ENCODE measurements around the gene EEFSEC. TPM values are rescaled to one million over a fixed set of nuclear protein-coding genes. Genes with fewer than 3 reads are reported as not detected.

Gene EEFSEC
- total RNA-seq, 1 experiment from 2014 or later: 9.6 TPM

GRCh38 chr3:128226186-128226725 lies 73.0 kb downstream of the EEFSEC start:
- H3K4me1 ChIP-seq (ENCODE audit: insufficient read depth, low read length): no peaks in the 10 kb centered on the region
- ChIA-PET CTCF (no interaction called here), POLR2A (ENCODE audit: unreplicated experiment) (no interaction called here)
- no peaks in the 10 kb centered on the region for H3K27me3 ChIP-seq (ENCODE audit: low read length)
- ATAC-seq: no peak
- H3K36me3 ChIP-seq (ENCODE audit: low read depth, low read length): no peaks in the 10 kb centered on the region; the same call in 1 of the 2 replicates
- H3K9ac ChIP-seq (ENCODE audit: low read length): no peak overlapping the region
- H3F3A ChIP-seq (ENCODE audit: low read length, unreplicated experiment): no peaks in the 10 kb centered on the region
- H3K4me2 ChIP-seq (ENCODE audit: low read length): no peak overlapping the region
- intact Hi-C loops (cut with micrococcal nuclease): no loop called here
- no peak for DNase-seq
- H3K27ac ChIP-seq (ENCODE audit: low read length): no peak overlapping the region
- no peaks in the 10 kb centered on the region for H3K9me2 ChIP-seq (replicated peaks; ENCODE audit: low read length)
- H4K20me1 ChIP-seq (ENCODE audit: low read length): no peaks in the 10 kb centered on the region
- no peak overlapping the region for H2AFZ ChIP-seq (ENCODE audit: low read length)
- TF ChIP-seq EZH2 (IDR thresholded peaks at IDR 0.05; ENCODE audit: low read length, unreplicated experiment) (no peak), EZH2phosphoT487 (IDR thresholded peaks at IDR 0.05; ENCODE audit: borderline replicate concordance, low read length) (no peak)
- TF ChIP-seq, protein P1, sequence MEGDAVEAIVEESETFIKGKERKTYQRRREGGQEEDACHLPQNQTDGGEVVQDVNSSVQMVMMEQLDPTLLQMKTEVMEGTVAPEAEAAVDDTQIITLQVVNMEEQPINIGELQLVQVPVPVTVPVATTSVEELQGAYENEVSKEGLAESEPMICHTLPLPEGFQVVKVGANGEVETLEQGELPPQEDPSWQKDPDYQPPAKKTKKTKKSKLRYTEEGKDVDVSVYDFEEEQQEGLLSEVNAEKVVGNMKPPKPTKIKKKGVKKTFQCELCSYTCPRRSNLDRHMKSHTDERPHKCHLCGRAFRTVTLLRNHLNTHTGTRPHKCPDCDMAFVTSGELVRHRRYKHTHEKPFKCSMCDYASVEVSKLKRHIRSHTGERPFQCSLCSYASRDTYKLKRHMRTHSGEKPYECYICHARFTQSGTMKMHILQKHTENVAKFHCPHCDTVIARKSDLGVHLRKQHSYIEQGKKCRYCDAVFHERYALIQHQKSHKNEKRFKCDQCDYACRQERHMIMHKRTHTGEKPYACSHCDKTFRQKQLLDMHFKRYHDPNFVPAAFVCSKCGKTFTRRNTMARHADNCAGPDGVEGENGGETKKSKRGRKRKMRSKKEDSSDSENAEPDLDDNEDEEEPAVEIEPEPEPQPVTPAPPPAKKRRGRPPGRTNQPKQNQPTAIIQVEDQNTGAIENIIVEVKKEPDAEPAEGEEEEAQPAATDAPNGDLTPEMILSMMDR (conservative IDR thresholded peaks at IDR 0.05; ENCODE audit: low read depth, low read length): no peak
- no peak overlapping the region for H3K4me3 ChIP-seq (ENCODE audit: low read length)
- BruUV-seq (replicated peaks): no TSS peak
- H3K9me3 ChIP-seq (ENCODE audit: low read length): no peaks in the 10 kb centered on the region
- H3K79me2 ChIP-seq (ENCODE audit: low read length): no peaks in the 10 kb centered on the region

GRCh38 chr3:128226795-128227395 lies 73.6 kb downstream of the EEFSEC start:
- no peak overlapping the region for H2AFZ ChIP-seq (ENCODE audit: low read length)
- H3K4me1 ChIP-seq (ENCODE audit: insufficient read depth, low read length): no peaks in the 10 kb centered on the region
- TF ChIP-seq EZH2 (IDR thresholded peaks at IDR 0.05; ENCODE audit: low read length, unreplicated experiment) (no peak), EZH2phosphoT487 (IDR thresholded peaks at IDR 0.05; ENCODE audit: borderline replicate concordance, low read length) (no peak)
- TF ChIP-seq, protein P1 (conservative IDR thresholded peaks at IDR 0.05; ENCODE audit: low read depth, low read length): peak; percentile 66
- no peaks in the 10 kb centered on the region for H3K9me2 ChIP-seq (replicated peaks; ENCODE audit: low read length)
- no peaks in the 10 kb centered on the region for H3K27me3 ChIP-seq (ENCODE audit: low read length)
- no peak overlapping the region for H3K4me2 ChIP-seq (ENCODE audit: low read length)
- no peak overlapping the region for H3K4me3 ChIP-seq (ENCODE audit: low read length)
- ChIA-PET POLR2A (ENCODE audit: unreplicated experiment) (no interaction called here), CTCF (no interaction called here)
- no peaks in the 10 kb centered on the region; the same call in 1 of the 2 replicates for H3K36me3 ChIP-seq (ENCODE audit: low read depth, low read length)
- ATAC-seq (peak; percentile 43; the same call in 1 of the 2 replicates), DNase-seq (peak; percentile 39)
- no peaks in the 10 kb centered on the region for H3K79me2 ChIP-seq (ENCODE audit: low read length)
- no TSS peak for BruUV-seq (replicated peaks)
- no peaks in the 10 kb centered on the region for H4K20me1 ChIP-seq (ENCODE audit: low read length)
- no peak overlapping the region for H3K27ac ChIP-seq (ENCODE audit: low read length)
- no peaks in the 10 kb centered on the region for H3K9me3 ChIP-seq (ENCODE audit: low read length)
- intact Hi-C loops (cut with micrococcal nuclease): no loop called here
- H3F3A ChIP-seq (ENCODE audit: low read length, unreplicated experiment): no peaks in the 10 kb centered on the region
- no peak overlapping the region for H3K9ac ChIP-seq (ENCODE audit: low read length)

DNA sequence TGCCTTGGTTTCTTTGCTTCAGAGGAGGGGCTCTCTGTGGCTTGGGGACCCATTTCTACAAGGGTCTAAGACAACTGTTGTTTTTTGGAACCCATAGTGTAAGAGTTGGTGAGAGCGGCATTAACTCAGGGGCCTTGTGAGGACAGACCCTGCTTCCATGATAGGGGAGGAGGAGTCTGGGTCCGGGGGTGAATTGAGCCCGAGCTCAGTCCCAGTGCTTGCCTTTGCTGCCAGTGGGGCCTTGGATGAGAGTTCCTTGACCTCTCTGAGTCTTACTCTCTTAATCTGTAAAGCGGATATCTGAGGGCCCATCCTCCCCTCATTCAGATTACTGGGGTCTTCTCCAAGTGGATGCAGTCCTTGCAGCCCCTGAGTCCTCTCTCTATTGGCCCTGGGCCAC lies 74.2 kb downstream of the EEFSEC start:
- H3K27ac ChIP-seq (ENCODE audit: low read length): no peak overlapping the region
- no peaks in the 10 kb centered on the region for H4K20me1 ChIP-seq (ENCODE audit: low read length)
- no peaks in the 10 kb centered on the region for H3K9me3 ChIP-seq (ENCODE audit: low read length)
- POLR2A ChIA-PET (ENCODE audit: unreplicated experiment): no interaction called here
- no peak overlapping the region for H3K9ac ChIP-seq (ENCODE audit: low read length)
- no peaks in the 10 kb centered on the region for H3F3A ChIP-seq (ENCODE audit: low read length, unreplicated experiment)
- H3K27me3 ChIP-seq (ENCODE audit: low read length): no peaks in the 10 kb centered on the region
- H3K9me2 ChIP-seq (replicated peaks; ENCODE audit: low read length): no peaks in the 10 kb centered on the region
- BruUV-seq (replicated peaks): no TSS peak
- H3K4me3 ChIP-seq (ENCODE audit: low read length): no peak overlapping the region
- ATAC-seq (no peak), DNase-seq (no peak)
- TF ChIP-seq EZH2phosphoT487 (IDR thresholded peaks at IDR 0.05; ENCODE audit: borderline replicate concordance, low read length): no peak
- TF ChIP-seq, protein P1 (conservative IDR thresholded peaks at IDR 0.05; ENCODE audit: low read depth, low read length): no peak
- TF ChIP-seq EZH2 (IDR thresholded peaks at IDR 0.05; ENCODE audit: low read length, unreplicated experiment): no peak
- H3K4me2 ChIP-seq (ENCODE audit: low read length): no peak overlapping the region
- H3K79me2 ChIP-seq (ENCODE audit: low read length): no peaks in the 10 kb centered on the region
- H3K4me1 ChIP-seq (ENCODE audit: insufficient read depth, low read length): no peaks in the 10 kb centered on the region
- intact Hi-C loops (cut with micrococcal nuclease): no loop called here
- CTCF ChIA-PET: no interaction called here
- H2AFZ ChIP-seq (ENCODE audit: low read length): no peak overlapping the region
- no peaks in the 10 kb centered on the region; the same call in 1 of the 2 replicates for H3K36me3 ChIP-seq (ENCODE audit: low read depth, low read length)

Data from PC-3 (cell line).